A549 (cell line): ENCODE measurements around the gene AP5S1. TPM values are rescaled to one million over a fixed set of nuclear protein-coding genes. Genes with fewer than 3 reads are reported as not detected.

Experiments used
- ATAC-seq, 2 experiments: fragments of 200-7000 bp in 1 of 2; fragments of >200 bp in 1 of 2; cut with Nextera tagmentation in 1 of 2; cut with Tn5 transposase in 1 of 2; 3 replicates each; pipeline versions ENCODE4 v1.8.0 to v1.9.1; 2018 to 2020; ENCODE audit warnings: mild to moderate bottlenecking in 1 of 2, moderate library complexity in 1 of 2
- CTCF ChIA-PET: fragments of 300-600 bp; sonication (Branson Sonifier 250); formaldehyde crosslinking; extraction: SDS; loops from one replicate; lab custom pipeline; 2021; ENCODE audit warnings: antibody characterized with exemption, inconsistent platforms; lab: Yijun Ruan, JAX
- POLR2A ChIA-PET: fragments of 350-600 bp; formaldehyde crosslinking; extraction: SDS; loops from one replicate; lab custom pipeline; 2021; ENCODE audit warnings: antibody characterized with exemption, inconsistent platforms; lab: Yijun Ruan, JAX
- DNase-seq, 2 experiments: peaks; one replicate each; pipeline versions ENCODE4 v3.0.0 to v3.0.0-alpha.2; 2011 to 2016; ENCODE audit warnings: low read depth in 1 of 2, low spot score in 1 of 2
- FAIRE-seq: peaks from 2 replicates; lab custom pipeline; 2011; peaks lifted over from hg19 to GRCh38; lab: Jason Lieb, UNC
- H3K27ac ChIP-seq, 2 experiments: fragments of >200 bp; sonication (Bioruptor Twin); formaldehyde crosslinking; 3 replicates each; pipeline ENCODE4 v1.5.1; 2016 to 2017
- H3K4me1 ChIP-seq: fragments of >200 bp; sonication (Bioruptor Twin); formaldehyde crosslinking; 3 replicates; pipeline ENCODE4 v1.6.1; 2016
- H3K4me2 ChIP-seq: fragments of >200 bp; sonication (Bioruptor Twin); formaldehyde crosslinking; 3 replicates; pipeline ENCODE4 v1.6.1; 2016
- H3K4me3 ChIP-seq: fragments of >200 bp; sonication (Bioruptor Twin); formaldehyde crosslinking; 3 replicates; pipeline ENCODE4 v1.5.1; 2016
- H3K9me3 ChIP-seq: fragments of >200 bp; sonication (Bioruptor Twin); formaldehyde crosslinking; 3 replicates; pipeline ENCODE4 v1.6.1; 2016
- ATOH8 ChIP-seq: fragments of 250-450 bp; sonication (Bioruptor Pico); IDR thresholded peaks from 2 replicates; pipeline ENCODE4 v1.5.0; 2020; ENCODE audit warnings: low read depth, mild to moderate bottlenecking, moderate library complexity
- BHLHE40 ChIP-seq: IDR thresholded peaks from 2 replicates; pipeline ENCODE4 v1.6.1; 2012; ENCODE audit warnings: low read depth, low read length, inconsistent platforms
- CBX8 ChIP-seq: fragments of 200-600 bp; sonication (generic); IDR thresholded peaks from 2 replicates; pipeline ENCODE4 v1.6.1; 2016
- EHF ChIP-seq: fragments of 250-450 bp; sonication (Bioruptor Pico); IDR thresholded peaks from 2 replicates; pipeline ENCODE4 v1.5.0; 2020; ENCODE audit warnings: mild to moderate bottlenecking
- ELK1 ChIP-seq: fragments of 150-350 bp; IDR thresholded peaks from 2 replicates; pipeline ENCODE4 v1.6.1; 2014; ENCODE audit warnings: low read depth, mild to moderate bottlenecking, low read length
- HEYL ChIP-seq: fragments of 250-450 bp; sonication (Bioruptor Pico); IDR thresholded peaks from 2 replicates; pipeline ENCODE4 v1.8.0; 2021; ENCODE audit warnings: mild to moderate bottlenecking, moderate library complexity
- HMGXB4 ChIP-seq: fragments of 250-450 bp; sonication (Bioruptor Pico); IDR thresholded peaks from 2 replicates; pipeline ENCODE4 v1.5.0; 2021; ENCODE audit warnings: mild to moderate bottlenecking, moderate library complexity, borderline replicate concordance
- HOXB13 ChIP-seq: fragments of 250-450 bp; sonication (Bioruptor Pico); IDR thresholded peaks from 2 replicates; pipeline ENCODE4 v1.5.0; 2020; ENCODE audit warnings: low read depth, mild to moderate bottlenecking, moderate library complexity
- HOXB5 ChIP-seq: fragments of 250-450 bp; sonication (Bioruptor Pico); IDR thresholded peaks from 2 replicates; pipeline ENCODE4 v1.5.0; 2020; ENCODE audit warnings: mild to moderate bottlenecking, moderate library complexity
- MAFK ChIP-seq: fragments of 450-650 bp; IDR thresholded peaks from 2 replicates; pipeline ENCODE4 v1.6.1; 2014; ENCODE audit not compliant: partially characterized antibody
- NPAS2 ChIP-seq: fragments of 250-450 bp; sonication (Bioruptor Pico); IDR thresholded peaks from 2 replicates; pipeline ENCODE4 v1.8.0; 2022; ENCODE audit warnings: mild to moderate bottlenecking, moderate library complexity, borderline replicate concordance
- NR3C1 ChIP-seq: fragments of >200 bp; sonication (Bioruptor Twin); formaldehyde crosslinking; IDR thresholded peaks from 3 replicates; pipeline ENCODE4 v1.6.1; 2017
- PBX3 ChIP-seq: IDR thresholded peaks from 2 replicates; pipeline ENCODE4 v1.6.1; 2012
- POLR2AphosphoS2 ChIP-seq: conservative IDR thresholded peaks from 2 replicates; pipeline ENCODE4 v1.6.1; 2012; ENCODE audit warnings: low read length, improper control_type of control experiment, inconsistent platforms
- REST ChIP-seq: fragments of 200-600 bp; sonication (generic); IDR thresholded peaks from 2 replicates; pipeline ENCODE4 v1.6.1; 2016; ENCODE audit warnings: antibody characterized with exemption, mild to moderate bottlenecking, moderate library complexity
- RNF2 ChIP-seq: fragments of 200-600 bp; sonication (generic); IDR thresholded peaks from 2 replicates; pipeline ENCODE4 v1.6.1; 2016; ENCODE audit warnings: low read depth, mild to moderate bottlenecking, antibody characterized with exemption, moderate library complexity, borderline replicate concordance
- SREBF2 ChIP-seq: fragments of 450-650 bp; IDR thresholded peaks from 2 replicates; pipeline ENCODE4 v1.6.1; 2014; ENCODE audit warnings: mild to moderate bottlenecking, moderate library complexity
- ZC3H11A ChIP-seq: fragments of 450-650 bp; IDR thresholded peaks from 2 replicates; pipeline ENCODE4 v1.6.1; 2014; ENCODE audit warnings: antibody characterized with exemption, mild to moderate bottlenecking
- ZNF302 ChIP-seq: fragments of 250-450 bp; sonication (Bioruptor Pico); IDR thresholded peaks from 2 replicates; pipeline ENCODE4 v1.9.0; 2021; ENCODE audit warnings: inconsistent platforms, mild to moderate bottlenecking, moderate library complexity
- WGBS: methylation state at CpG from one replicate; pipeline ENCODE4 v1.1.6; 2017; ENCODE audit errors: missing lambda C conversion rate; 5-methylcytosine and 5-hydroxymethylcytosine counted together
- polyA plus RNA-seq, 4 experiments: library from polyadenylated mRNA; depleted of rRNA in 3 of 4; stranded (reverse); fragments of >200 nt; fragmentation: RNase III in 1 of 4; extraction: RNeasy Plus Mini Kit Qiagen cat#74134 plus additional on column Dnase treatment in 1 of 4; gene quantifications; 2 replicates in 3 of 4; 3 replicates in 1 of 4; pipeline ENCODE4 v1.2.3, GENCODE V29; 2011 to 2017

Gene AP5S1
- polyA plus RNA-seq, 2 of the 4 experiments (the other 2 are of a cell fraction), result 10.2 to 19.9 TPM

- H3K4me2 ChIP-seq, result peak overlapping the region; percentile 70
- peaks cover 57% of the 10 kb centered on the region for H3K4me1 ChIP-seq
- H3K4me3 ChIP-seq, result no peak overlapping the region
- FAIRE-seq, result no peak
- ChIA-PET POLR2A (interaction anchor here (1.0 to 1.7 kb wide), 3 partner anchors 18 to 46 kb away, joined by 3 to 7 read pairs (median 3); partner anchors contain the start of genes ADISSP and CDC25B), CTCF (interaction anchor here (0.9 to 13.5 kb wide), 8 partner anchors 31 to 271 kb away, joined by 3 to 132 read pairs (median 4); no protein-coding TSS in a partner anchor)
- no peak for ATAC-seq
- TF ChIP-seq NR3C1 (no peak), BHLHE40 (no peak), HOXB5 (CRISPR knock-in tag) (no peak), ZC3H11A (peak; percentile 100), RNF2 (no peak), ELK1 (no peak)
- 90% methylated on average over 12 of the region's 12 CpGs for WGBS
- peak overlapping the region; percentile 95 to 99 for H3K27ac ChIP-seq
- DNase-seq, result no peak
- no peaks in the 10 kb centered on the region for H3K9me3 ChIP-seq
Observed at GRCh38 chr20:3813848-3814581, 6.3 kb upstream of the AP5S1 start.

GRCh38 chr20:3814928-3815495 lies 5.3 kb upstream of the AP5S1 start:
- Histone ChIP-seq H3K4me1 (peaks cover 60% of the 10 kb centered on the region), H3K9me3 (no peaks in the 10 kb centered on the region), H3K27ac (peak overlapping the region; percentile 13 to 95; a peak in 4 of 6 replicates), H3K4me3 (no peak overlapping the region), H3K4me2 (no peak overlapping the region)
- POLR2A ChIA-PET, result interaction anchor here (1.7 kb wide), 1 partner anchor 19 kb away, joined by 7 read pairs; the partner anchor contains the start of gene CDC25B
- FAIRE-seq (no peak), ATAC-seq (no peak), DNase-seq (no peak)
- CTCF ChIA-PET, result interaction anchor here (1.0 to 13.5 kb wide), 4 partner anchors 40 to 238 kb away, joined by 3 to 132 read pairs (median 3); no protein-coding TSS in a partner anchor
- 93% methylated on average over 7 of the region's 7 CpGs for WGBS
- TF ChIP-seq CBX8 (no peak), POLR2AphosphoS2 (0 out of 2 replicates have a peak, but pooled peaks have one; percentile 63)

- 86% methylated on average over 9 of the region's 9 CpGs for WGBS
- no peaks in the 10 kb centered on the region for H3K9me3 ChIP-seq
- H3K4me1 ChIP-seq, result peaks cover 52% of the 10 kb centered on the region
- ChIA-PET POLR2A (no interaction called here), CTCF (interaction anchor here (0.8 to 13.5 kb wide), 4 partner anchors 19 to 61 kb away, joined by 3 to 132 read pairs (median 66); no protein-coding TSS in a partner anchor)
- DNase-seq, result no peak
- no peak overlapping the region for H3K4me2 ChIP-seq
- no peak for ATAC-seq
- FAIRE-seq, result no peak
- H3K27ac ChIP-seq, result peak overlapping the region; percentile 40 to 95; a peak in 5 of 6 replicates
- TF ChIP-seq EHF (no peak), ZNF302 (no peak), REST (no peak), HOXB13 (no peak), BHLHE40 (no peak), NR3C1 (no peak), MAFK (no peak), ATOH8 (CRISPR knock-in tag) (no peak), HMGXB4 (CRISPR knock-in tag) (no peak), SREBF2 (no peak), NPAS2 (CRISPR knock-in tag) (no peak), HEYL (CRISPR knock-in tag) (no peak), PBX3 (no peak)
- TF ChIP-seq, all 56 proteins: peak for 0
- no peak overlapping the region for H3K4me3 ChIP-seq
Observed at GRCh38 chr20:3815703-3816315, 4.5 kb upstream of the AP5S1 start.
